Endothelial cell of umbilical vein (primary cell): ENCODE results near the gene DPP10. TPM values are rescaled to one million over a fixed set of nuclear protein-coding genes. Genes with fewer than 3 reads are reported as not detected.

Source experiments
- BruUV-seq: library from RNA; stranded (reverse); fragments of 400-500 nt; replicated peaks from 2 replicates; lab custom pipeline; 2021; lab: Mats Ljungman, UMichigan
- CTCF ChIA-PET: fragments of 300-600, 350-600 bp; sonication (Branson Sonifier 250); formaldehyde crosslinking; loops from one replicate; lab custom pipeline; 2021; ENCODE audit warnings: antibody characterized with exemption, inconsistent platforms; lab: Charles Lee
- POLR2A ChIA-PET: fragments of 300-600, 350-600 bp; sonication (Branson Sonifier 250); formaldehyde crosslinking; loops from one replicate; lab custom pipeline; 2021; ENCODE audit warnings: antibody characterized with exemption, inconsistent platforms; lab: Charles Lee
- DNase-seq: peaks from one replicate; pipeline ENCODE4 v3.0.0-alpha.2; 2011; ENCODE audit warnings: low read depth, low spot score
- FAIRE-seq: peaks from 2 replicates; lab custom pipeline; 2011; peaks lifted over from hg19 to GRCh38; lab: Jason Lieb, UNC
- H2AFZ ChIP-seq: 2 replicates; pipeline ENCODE4 v1.6.0; 2012; ENCODE audit warnings: low read depth, low read length, control low read depth, inconsistent platforms
- H3K27ac ChIP-seq: 2 replicates; pipeline ENCODE4 v1.5.1; 2011; ENCODE audit warnings: low read depth, mild to moderate bottlenecking, control low read depth, low read length, moderate library complexity; ENCODE audit not compliant: insufficient read depth
- H3K27me3 ChIP-seq, 2 experiments: 2 replicates each; pipeline versions ENCODE4 v1.6.0 to v1.6.1; 2011; ENCODE audit warnings: low read length in 2 of 2, mixed read lengths in 1 of 2; ENCODE audit not compliant: control insufficient read depth in 2 of 2, insufficient read depth in 2 of 2
- H3K36me3 ChIP-seq, 2 experiments: 2 replicates in 1 of 2; 3 replicates in 1 of 2; pipeline ENCODE4 v1.5.1; 2011; ENCODE audit warnings: low read length in 2 of 2, mild to moderate bottlenecking in 1 of 2, moderate library complexity in 1 of 2; ENCODE audit not compliant: control insufficient read depth in 2 of 2, insufficient read depth in 2 of 2; ENCODE audit errors: extremely low read depth in 1 of 2
- H3K4me1 ChIP-seq: 3 replicates; pipeline ENCODE4 v1.5.1; 2011; ENCODE audit warnings: mild to moderate bottlenecking, low read length; ENCODE audit not compliant: control insufficient read depth, insufficient read depth; ENCODE audit errors: extremely low read depth
- H3K4me2 ChIP-seq: 2 replicates; pipeline ENCODE4 v1.6.1; 2011; ENCODE audit warnings: low read length, control low read depth, mixed read lengths; ENCODE audit not compliant: insufficient read depth
- H3K4me3 ChIP-seq, 3 experiments: fragments of 200-600 bp in 1 of 3; sonication (generic), shearing (Covaris generic) in 1 of 3; replicated peaks in 1 of 3; 2 replicates each; pipeline ENCODE4 v1.5.1; 2011 to 2016; ENCODE audit warnings: control low read depth in 3 of 3, low read length in 3 of 3, mild to moderate bottlenecking in 2 of 3, inconsistent platforms in 1 of 3, low read depth in 1 of 3, moderate library complexity in 1 of 3; ENCODE audit not compliant: insufficient read depth in 1 of 3
- H3K79me2 ChIP-seq: 2 replicates; pipeline ENCODE4 v1.6.0; 2012; ENCODE audit warnings: low read length, inconsistent platforms; ENCODE audit not compliant: control insufficient read depth, insufficient read depth
- H3K9ac ChIP-seq: replicated peaks from 2 replicates; pipeline ENCODE3; 2011; ENCODE audit warnings: low read length, control low read depth; ENCODE audit not compliant: insufficient read depth; ENCODE audit errors: extremely low read depth
- H3K9me1 ChIP-seq: replicated peaks from 3 replicates; pipeline ENCODE4 v1.6.0; 2011; ENCODE audit warnings: mild to moderate bottlenecking, low read length; ENCODE audit not compliant: control insufficient read depth, insufficient read depth; ENCODE audit errors: extremely low read depth
- H3K9me3 ChIP-seq: replicated peaks from 2 replicates; pipeline ENCODE4 v1.5.1; 2012; ENCODE audit warnings: low read length, inconsistent platforms; ENCODE audit not compliant: control insufficient read depth, insufficient read depth
- H4K20me1 ChIP-seq: replicated peaks from 2 replicates; pipeline ENCODE3; 2011; ENCODE audit warnings: mild to moderate bottlenecking, low read length; ENCODE audit not compliant: control insufficient read depth, insufficient read depth; ENCODE audit errors: extremely low read depth
- CTCF ChIP-seq, 2 donors: IDR thresholded peaks; 1 replicate in 1 of 2; 2 replicates in 1 of 2; pipeline ENCODE4 v1.5.1; 2011; ENCODE audit warnings: low read length in 2 of 2, mild to moderate bottlenecking in 2 of 2, moderate library complexity in 2 of 2, control low read depth in 1 of 2, inconsistent platforms in 1 of 2, low read depth in 1 of 2; ENCODE audit not compliant: insufficient read depth in 1 of 2; ENCODE audit errors: extremely low read depth in 1 of 2
- GATA2 ChIP-seq: IDR thresholded peaks from 2 replicates; pipeline ENCODE4 v1.7.0; 2011; ENCODE audit warnings: low read depth, mild to moderate bottlenecking, moderate library complexity, mixed read lengths, low read length; ENCODE audit not compliant: insufficient read length, insufficient read depth
- MAX ChIP-seq: IDR thresholded peaks from 2 replicates; pipeline ENCODE4 v1.6.1; 2011; ENCODE audit not compliant: insufficient read depth, insufficient read length
- MYC ChIP-seq: IDR thresholded peaks from one replicate; pipeline ENCODE4 v1.6.1; 2011; ENCODE audit warnings: mild to moderate bottlenecking, low read depth, low read length
- POLR2A ChIP-seq: IDR thresholded peaks from 2 replicates; pipeline ENCODE4 v1.6.1; 2012; ENCODE audit warnings: low read depth, mild to moderate bottlenecking, control low read depth, low read length
- dilution Hi-C: fragments of 300-500 bp; cut with MboI; formaldehyde crosslinking; loops from one replicate; pipeline ENCODE4 v1.15.0; 2019; ENCODE audit warnings: low sequenced_read_pairs; ENCODE audit not compliant: extremely low pct_ligation_motif_present
- intact Hi-C: fragments of 100-400 bp; cut with micrococcal nuclease; formaldehyde crosslinking; loops from one replicate; pipeline ENCODE4 v1.10.0; 2022
- polyA plus RNA-seq, 4 experiments: library from polyadenylated mRNA; depleted of rRNA in 3 of 4; stranded (reverse) in 3 of 4; unstranded in 1 of 4; fragments of >200 nt; gene quantifications; 2 replicates each; pipeline versions ENCODE4 v1.2.1 to v1.2.3, GENCODE V29; 2011 to 2012; ENCODE audit warnings: missing spikeins in 1 of 4
- total RNA-seq: library from RNA; stranded (reverse); gene quantifications from 2 replicates; pipeline ENCODE4 v1.2.3, GENCODE V29; 2021

Gene DPP10
- total and polyA plus RNA-seq, 2 donors (not counting 3 experiments of a cell fraction or from before 2014, with no cell fraction given): not detected

- Histone ChIP-seq H2AFZ (no peak overlapping the region), H3K36me3 (no peaks in the 10 kb centered on the region), H3K4me2 (no peak overlapping the region), H3K9me1 (no peaks in the 10 kb centered on the region), H3K4me3 (no peak overlapping the region), H3K9ac (no peak overlapping the region), H3K9me3 (peaks cover 2% of the 10 kb centered on the region), H3K27me3 (no peaks in the 10 kb centered on the region), H3K79me2 (no peaks in the 10 kb centered on the region), H3K27ac (no peak overlapping the region), H4K20me1 (no peaks in the 10 kb centered on the region), H3K4me1 (no peaks in the 10 kb centered on the region)
- TF ChIP-seq GATA2 (no peak), MAX (no peak), CTCF (IDR thresholded peaks at IDR 0.05; ENCODE audit: extremely low read depth in 1 of 2, insufficient read depth in 1 of 2, low read depth in 1 of 2, low read length in 2 of 2) (no peak), MYC (no peak), POLR2A (no peak)
- intact Hi-C loops (no loop called here), dilution Hi-C loops (no loop called here)
- FAIRE-seq: no peak
- BruUV-seq: no TSS peak
- DNase-seq: no peak
- CTCF ChIA-PET: no interaction called here
- POLR2A ChIA-PET: no interaction called here
Measured at GRCh38 chr2:114661971-114662939, 219.8 kb downstream of the DPP10 start.
